CD4-positive, alpha-beta T cell (primary cell): ENCODE measurements around the gene CCL8. TPM values are rescaled to one million over a fixed set of nuclear protein-coding genes. Genes with fewer than 3 reads are reported as not detected.

ENCODE experiments used
- ATAC-seq: fragments of 200-7000 bp; cut with Tn5 transposase; one replicate; pipeline ENCODE4 v1.10.0; 2022; ENCODE audit warnings: mild to moderate bottlenecking; ENCODE audit not compliant: poor library complexity
- CTCF ChIA-PET: fragments of 350-600 bp; sonication (Branson Sonifier 250); formaldehyde crosslinking; loops from one replicate; lab custom pipeline; 2021; ENCODE audit warnings: antibody characterized with exemption, inconsistent platforms; lab: Charles Lee
- POLR2A ChIA-PET: fragments of 350-600 bp; sonication (Branson Sonifier 250); formaldehyde crosslinking; loops from one replicate; lab custom pipeline; 2021; ENCODE audit warnings: antibody characterized with exemption, inconsistent platforms; lab: Charles Lee
- DNase-seq, 14 experiments: peaks; one replicate each; pipeline ENCODE4 v3.0.0-alpha.2; 2013 to 2020; ENCODE audit warnings: mixed read lengths in 2 of 14
- H3K27ac ChIP-seq, 2 donors: one replicate each; pipeline versions ENCODE4 v1.5.1 to v1.7.0; 2013; ENCODE audit warnings: low read length in 2 of 2, low read depth in 1 of 2, mild to moderate bottlenecking in 1 of 2
- H3K27me3 ChIP-seq, 2 experiments: 1 replicate in 1 of 2; 2 replicates in 1 of 2; pipeline versions ENCODE4 v1.6.1 to v1.7.0; 2013; ENCODE audit warnings: low read length in 2 of 2, control low read depth in 1 of 2, mild to moderate bottlenecking in 1 of 2, moderate library complexity in 1 of 2; ENCODE audit not compliant: insufficient read depth in 2 of 2, control insufficient read depth in 1 of 2
- H3K36me3 ChIP-seq: one replicate; pipeline ENCODE4 v1.6.1; 2013; ENCODE audit warnings: low read length, control low read depth; ENCODE audit not compliant: insufficient read depth
- H3K4me1 ChIP-seq: one replicate; pipeline ENCODE4 v1.6.1; 2013; ENCODE audit warnings: low read length, control low read depth; ENCODE audit not compliant: insufficient read depth
- H3K4me3 ChIP-seq: one replicate; pipeline ENCODE4 v1.5.1; 2013; ENCODE audit warnings: mild to moderate bottlenecking, low read length, moderate library complexity
- H3K9me3 ChIP-seq, 2 experiments: 1 replicate in 1 of 2; 2 replicates in 1 of 2; pipeline versions ENCODE4 v1.6.1 to v1.7.0; 2013; ENCODE audit warnings: low read length in 2 of 2, mild to moderate bottlenecking in 2 of 2, control low read depth in 1 of 2, moderate library complexity in 1 of 2; ENCODE audit not compliant: control insufficient read depth in 1 of 2, insufficient read depth in 1 of 2
- H3K27ac Mint-ChIP-seq: one replicate; pipeline ENCODE4 v1.8.0; 2020; ENCODE audit warnings: mixed read lengths
- H3K27me3 Mint-ChIP-seq: one replicate; pipeline ENCODE4 v1.8.0; 2021; ENCODE audit warnings: mixed read lengths
- H3K36me3 Mint-ChIP-seq: one replicate; pipeline ENCODE4 v1.8.0; 2021; ENCODE audit warnings: low read depth, mixed read lengths
- H3K4me1 Mint-ChIP-seq: one replicate; pipeline ENCODE4 v1.8.0; 2021; ENCODE audit warnings: low read depth, mixed read lengths
- H3K4me3 Mint-ChIP-seq: one replicate; pipeline ENCODE4 v1.8.0; 2020; ENCODE audit warnings: mild to moderate bottlenecking, mixed read lengths
- H3K9me3 Mint-ChIP-seq: one replicate; pipeline ENCODE4 v1.8.0; 2020; ENCODE audit warnings: mixed read lengths
- CTCF ChIP-seq: fragments of 200-600 bp; IDR thresholded peaks from one replicate; pipeline ENCODE4 v1.8.0; 2022; ENCODE audit warnings: antibody characterized with exemption, mild to moderate bottlenecking
- intact Hi-C, 2 experiments: fragments of 100-400 bp; cut with DNase I in 1 of 2; cut with micrococcal nuclease in 1 of 2; formaldehyde crosslinking; loops; one replicate each; pipeline versions ENCODE4 v1.15.1 to v1.9.0; 2023 to 2025; cut with DNase I, micrococcal nuclease
- total RNA-seq, 174 experiments: library from RNA in 2 of 174; stranded (reverse) in 2 of 174; gene quantifications; one replicate each; pipeline ENCODE4 v1.2.3 and lab custom pipeline; 2021 to 2026

The CCL8 gene
- total RNA-seq, 2 experiments from 2014 or later: not detected

GRCh38 chr17:34276826-34277225 is 42.4 kb upstream of the CCL8 start:
- DNase-seq (no peak), ATAC-seq (no peak)
- peaks cover 8 to 17% of the 10 kb centered on the region in 2 experiments for H3K27me3 ChIP-seq
- no peaks in the 10 kb centered on the region for H3K36me3 ChIP-seq
- ChIA-PET CTCF (no interaction called here), POLR2A (no interaction called here)
- H3K36me3 Mint-ChIP-seq: no peaks in the 10 kb centered on the region
- H3K4me1 Mint-ChIP-seq: no peaks in the 10 kb centered on the region
- H3K4me3 ChIP-seq: no peak overlapping the region
- no peaks in the 10 kb centered on the region for H3K4me1 ChIP-seq
- no peak for TF ChIP-seq CTCF
- H3K27ac ChIP-seq: no peak overlapping the region
- intact Hi-C loops: no loop called here
- no peaks in the 10 kb centered on the region for H3K9me3 ChIP-seq
- H3K4me3 Mint-ChIP-seq: no peak overlapping the region
- H3K27me3 Mint-ChIP-seq: peaks cover 53% of the 10 kb centered on the region
- no peaks in the 10 kb centered on the region for H3K9me3 Mint-ChIP-seq
- no peak overlapping the region for H3K27ac Mint-ChIP-seq

- Histone ChIP-seq H3K27me3 (no peaks in the 10 kb centered on the region), H3K27ac (no peak overlapping the region), H3K4me1 (no peaks in the 10 kb centered on the region), H3K9me3 (no peaks in the 10 kb centered on the region), H3K4me3 (no peak overlapping the region), H3K36me3 (no peaks in the 10 kb centered on the region)
- H3K27ac Mint-ChIP-seq: no peak overlapping the region
- CTCF ChIA-PET: no interaction called here
- no peaks in the 10 kb centered on the region for H3K9me3 Mint-ChIP-seq
- H3K36me3 Mint-ChIP-seq: no peaks in the 10 kb centered on the region
- POLR2A ChIA-PET: no interaction called here
- no peaks in the 10 kb centered on the region for H3K4me1 Mint-ChIP-seq
- no peak overlapping the region for H3K4me3 Mint-ChIP-seq
- no peak for TF ChIP-seq CTCF
- ATAC-seq (no peak), DNase-seq (no peak)
- intact Hi-C loops: no loop called here
- peaks cover 52% of the 10 kb centered on the region for H3K27me3 Mint-ChIP-seq
Measured at GRCh38 chr17:34283571-34283970, 35.7 kb upstream of the CCL8 start.

GRCh38 chr17:34285286-34285792 is 33.9 kb upstream of the CCL8 start, which contains the start of gene CCL11:
Gene CCL11 (plus strand): TSS chr17:34285742. CDS start chr17:34285809, 67 bp downstream.
- ATAC-seq: no peak
- H3K4me3 Mint-ChIP-seq: no peak within 1 kb of the TSS
- no peak within 1 kb of the TSS for H3K27ac ChIP-seq
- H3K36me3 ChIP-seq: no peaks in the 10 kb centered on the region
- H3K4me1 Mint-ChIP-seq: no peaks in the 10 kb centered on the region
- TF ChIP-seq CTCF: no peak
- no peak within 1 kb of the TSS for H3K27ac Mint-ChIP-seq
- ChIA-PET CTCF (no interaction called here), POLR2A (no interaction called here)
- peaks cover 56% of the 10 kb centered on the region for H3K27me3 Mint-ChIP-seq
- no peak for DNase-seq
- H3K9me3 Mint-ChIP-seq: no peaks in the 10 kb centered on the region
- peaks cover 0 to 2% of the 10 kb centered on the region in 2 experiments for H3K27me3 ChIP-seq
- H3K9me3 ChIP-seq: no peaks in the 10 kb centered on the region
- H3K4me3 ChIP-seq: no peak within 1 kb of the TSS
- intact Hi-C loops: no loop called here
- H3K36me3 Mint-ChIP-seq: no peaks in the 10 kb centered on the region
- H3K4me1 ChIP-seq: no peaks in the 10 kb centered on the region
